Gastroesophageal sphincter (tissue), 4 donors: ENCODE results near the gene FZD7. TPM values are rescaled to one million over a fixed set of nuclear protein-coding genes. Genes with fewer than 3 reads are reported as not detected.

Source experiments
- ATAC-seq: fragments of 150-250 bp; one replicate; pipeline ENCODE4 v1.9.1; 2016; ENCODE audit warnings: mild to moderate bottlenecking, moderate library complexity
- H3K27ac ChIP-seq, 4 donors: fragments of 200-600 bp; sonication (generic) in 3 of 4; 1 replicate in 3 of 4; 2 replicates in 1 of 4; pipeline ENCODE4 v1.5.1; 2016 to 2019
- H3K27me3 ChIP-seq: fragments of 200-600 bp; sonication (generic); one replicate; pipeline ENCODE4 v1.5.1; 2019
- H3K36me3 ChIP-seq, 2 donors: fragments of 200-600 bp; sonication (generic); one replicate each; pipeline ENCODE4 v1.5.1; 2019; ENCODE audit warnings: control low read depth in 1 of 2
- H3K4me1 ChIP-seq, 3 donors: fragments of 200-600 bp; sonication (generic); 1 replicate in 2 of 3; 2 replicates in 1 of 3; pipeline ENCODE4 v1.5.1; 2016 to 2019; ENCODE audit warnings: control low read depth in 2 of 3
- H3K4me3 ChIP-seq, 2 donors: fragments of 200-600 bp; sonication (generic); one replicate each; pipeline ENCODE4 v1.5.1; 2019; ENCODE audit warnings: mild to moderate bottlenecking in 1 of 2, moderate library complexity in 1 of 2
- H3K9me3 ChIP-seq, 3 donors: fragments of 200-600 bp; sonication (generic); one replicate each; pipeline ENCODE4 v1.5.1; 2017 to 2019; ENCODE audit warnings: control low read depth in 2 of 3
- EP300 ChIP-seq: sonication (generic); formaldehyde crosslinking; IDR thresholded peaks from one replicate; pipeline ENCODE4 v1.6.1; 2017; ENCODE audit warnings: antibody characterized with exemption, mild to moderate bottlenecking
- POLR2A ChIP-seq, 2 donors: fragments of 450-650 bp; IDR thresholded peaks; one replicate each; pipeline ENCODE4 v1.6.1; 2017; ENCODE audit warnings: antibody characterized with exemption in 2 of 2, mild to moderate bottlenecking in 2 of 2, moderate library complexity in 1 of 2
- POLR2AphosphoS5 ChIP-seq: sonication (generic); formaldehyde crosslinking; IDR thresholded peaks from one replicate; pipeline ENCODE4 v1.6.1; 2017; ENCODE audit warnings: antibody characterized with exemption
- WGBS, 2 donors: methylation state at CpG; one replicate each; pipeline ENCODE4 v1.1.5; 2018; ENCODE audit warnings: low coverage in 1 of 2; 5-methylcytosine and 5-hydroxymethylcytosine counted together
- total RNA-seq, 4 donors: library from RNA; depleted of rRNA; stranded (reverse); fragments of >200 nt; gene quantifications; one replicate each; pipeline ENCODE4 v1.1.0, GENCODE V29; 2016
- TF ChIP-seq, protein P1 (sequence below), 4 experiments: fragments of 200-600 bp in 2 of 4; fragments of 450-650 bp in 2 of 4; sonication (generic) in 1 of 4; IDR thresholded peaks; one replicate each; pipeline ENCODE4 v1.5.1; 2017 to 2019; ENCODE audit warnings: antibody characterized with exemption in 4 of 4, mild to moderate bottlenecking in 2 of 4, moderate library complexity in 2 of 4

The FZD7 gene
- total RNA-seq, 4 donors from 2014 or later: 15.9 to 55.4 (median 39.0) TPM

DNA sequence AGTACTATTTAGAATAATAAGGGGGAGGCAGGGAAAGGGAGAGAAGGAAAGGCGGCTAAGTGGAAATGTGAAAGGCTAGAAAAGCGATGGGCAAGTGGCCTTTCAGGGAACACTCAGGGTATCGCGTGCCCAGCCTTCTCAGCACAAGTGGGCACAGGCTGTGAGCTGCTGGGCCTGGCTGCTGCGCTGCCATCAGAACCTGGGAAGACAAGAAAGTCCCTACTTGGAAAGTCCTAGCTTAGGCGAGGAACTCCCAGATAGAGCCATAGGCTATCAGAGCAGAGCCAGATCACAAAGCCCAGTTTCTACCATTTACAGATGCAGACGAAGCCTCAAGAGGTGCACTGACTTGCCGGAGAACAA, 9.8 kb upstream of the FZD7 start:
- Histone ChIP-seq H3K27ac (no peak overlapping the region), H3K4me1 (peaks cover 0 to 18% (median 12%) of the 10 kb centered on the region in 3 donors), H3K9me3 (no peaks in the 10 kb centered on the region), H3K4me3 (no peak overlapping the region), H3K36me3 (no peaks in the 10 kb centered on the region), H3K27me3 (no peaks in the 10 kb centered on the region)
- 92 to 100% methylated on average over 1 to 2 of the region's 8 CpGs for WGBS, 2 donors
- TF ChIP-seq, protein P1, sequence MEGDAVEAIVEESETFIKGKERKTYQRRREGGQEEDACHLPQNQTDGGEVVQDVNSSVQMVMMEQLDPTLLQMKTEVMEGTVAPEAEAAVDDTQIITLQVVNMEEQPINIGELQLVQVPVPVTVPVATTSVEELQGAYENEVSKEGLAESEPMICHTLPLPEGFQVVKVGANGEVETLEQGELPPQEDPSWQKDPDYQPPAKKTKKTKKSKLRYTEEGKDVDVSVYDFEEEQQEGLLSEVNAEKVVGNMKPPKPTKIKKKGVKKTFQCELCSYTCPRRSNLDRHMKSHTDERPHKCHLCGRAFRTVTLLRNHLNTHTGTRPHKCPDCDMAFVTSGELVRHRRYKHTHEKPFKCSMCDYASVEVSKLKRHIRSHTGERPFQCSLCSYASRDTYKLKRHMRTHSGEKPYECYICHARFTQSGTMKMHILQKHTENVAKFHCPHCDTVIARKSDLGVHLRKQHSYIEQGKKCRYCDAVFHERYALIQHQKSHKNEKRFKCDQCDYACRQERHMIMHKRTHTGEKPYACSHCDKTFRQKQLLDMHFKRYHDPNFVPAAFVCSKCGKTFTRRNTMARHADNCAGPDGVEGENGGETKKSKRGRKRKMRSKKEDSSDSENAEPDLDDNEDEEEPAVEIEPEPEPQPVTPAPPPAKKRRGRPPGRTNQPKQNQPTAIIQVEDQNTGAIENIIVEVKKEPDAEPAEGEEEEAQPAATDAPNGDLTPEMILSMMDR (IDR thresholded peaks at IDR 0.05): no peak
- no peak for TF ChIP-seq EP300
- no peak for TF ChIP-seq POLR2AphosphoS5
- TF ChIP-seq POLR2A (IDR thresholded peaks at IDR 0.05): no peak
- ATAC-seq: no peak

DNA sequence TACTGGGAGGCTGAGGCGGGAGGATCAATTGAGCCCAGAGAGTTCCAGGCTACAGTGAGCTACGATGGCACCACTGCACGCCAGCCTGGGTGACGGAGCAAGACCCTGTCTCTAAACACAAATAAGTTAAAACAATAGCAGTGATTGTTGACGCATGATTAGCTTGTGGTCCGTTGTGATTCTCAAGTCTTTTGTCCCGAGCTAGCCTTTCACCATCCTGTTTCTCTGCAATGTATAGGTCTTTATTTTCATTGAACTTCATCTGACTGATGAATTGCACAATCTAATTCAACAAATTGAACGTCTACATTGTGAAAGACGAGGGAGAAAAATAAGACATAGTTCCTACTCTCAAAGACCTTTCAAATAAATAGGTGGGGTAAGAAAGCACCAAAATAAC, 8.8 kb upstream of the FZD7 start:
- peaks cover 0 to 8% (median 5%) of the 10 kb centered on the region in 3 donors for H3K4me1 ChIP-seq
- TF ChIP-seq, protein P1 (IDR thresholded peaks at IDR 0.05): no peak
- TF ChIP-seq POLR2A (IDR thresholded peaks at IDR 0.05) (no peak), POLR2AphosphoS5 (no peak), EP300 (no peak)
- H3K4me3 ChIP-seq: no peak overlapping the region
- H3K27me3 ChIP-seq: no peaks in the 10 kb centered on the region
- H3K27ac ChIP-seq: no peak overlapping the region
- no peaks in the 10 kb centered on the region for H3K36me3 ChIP-seq
- ATAC-seq: no peak
- H3K9me3 ChIP-seq: no peaks in the 10 kb centered on the region
- 82 to 89% methylated on average over 6 to 8 of the region's 9 CpGs for WGBS, 2 donors

DNA sequence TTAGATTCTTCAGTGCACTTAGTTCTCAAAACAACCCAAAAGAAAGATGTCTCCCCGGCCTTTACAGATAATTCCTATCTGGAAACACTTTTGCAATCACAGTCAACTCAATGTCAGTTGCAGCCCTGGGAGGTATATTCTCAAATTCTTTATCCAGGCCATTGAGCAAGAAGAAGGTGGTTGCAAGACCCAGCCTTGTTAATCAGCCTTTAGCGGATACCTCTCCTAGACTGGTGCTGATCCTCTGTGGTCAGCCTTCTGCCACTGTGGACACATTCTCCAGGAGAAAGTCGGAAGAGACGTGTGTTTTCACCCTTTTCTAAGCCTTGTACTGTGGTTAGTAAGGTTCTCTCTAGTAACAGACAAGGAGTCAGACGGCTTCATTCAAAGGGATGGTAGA, 7.8 kb upstream of the FZD7 start:
- ATAC-seq: no peak
- H3K9me3 ChIP-seq: no peaks in the 10 kb centered on the region
- no peaks in the 10 kb centered on the region for H3K36me3 ChIP-seq
- no peaks in the 10 kb centered on the region for H3K27me3 ChIP-seq
- peaks cover 0 to 5% (median 0%) of the 10 kb centered on the region in 3 donors for H3K4me1 ChIP-seq
- TF ChIP-seq, protein P1 (IDR thresholded peaks at IDR 0.05): no peak
- no peak for TF ChIP-seq EP300
- TF ChIP-seq POLR2A (IDR thresholded peaks at IDR 0.05): no peak
- TF ChIP-seq POLR2AphosphoS5: no peak
- H3K4me3 ChIP-seq: no peak overlapping the region
- 98 to 100% methylated on average over 4 to 5 of the region's 5 CpGs for WGBS, 2 donors
- no peak overlapping the region for H3K27ac ChIP-seq

DNA sequence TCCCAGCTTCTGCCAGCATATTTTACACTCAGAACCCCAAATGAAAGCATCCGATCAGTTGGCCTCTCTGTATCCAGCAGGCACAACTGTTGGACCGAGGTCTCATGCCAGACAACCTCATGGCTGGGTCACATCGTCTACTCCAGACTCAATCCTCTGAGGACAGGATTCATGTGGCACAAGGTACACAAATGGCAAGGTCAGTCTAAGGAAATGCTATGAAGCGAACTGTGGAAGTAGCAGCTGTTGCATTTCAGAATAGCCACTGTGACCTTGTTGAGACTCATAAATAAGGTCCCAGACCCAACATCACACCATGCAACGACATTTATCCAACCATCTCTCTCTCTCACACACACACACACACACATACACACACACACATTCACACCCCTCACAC, 7.1 kb upstream of the FZD7 start:
- 78 to 94% methylated on average over 2 to 5 of the region's 5 CpGs for WGBS, 2 donors
- no peak overlapping the region for H3K27ac ChIP-seq
- H3K4me3 ChIP-seq: no peak overlapping the region
- peaks cover 0 to 11% (median under 1%) of the 10 kb centered on the region in 3 donors for H3K4me1 ChIP-seq
- TF ChIP-seq, protein P1 (IDR thresholded peaks at IDR 0.05): no peak
- TF ChIP-seq POLR2AphosphoS5: no peak
- TF ChIP-seq EP300: no peak
- no peak for TF ChIP-seq POLR2A (IDR thresholded peaks at IDR 0.05)
- H3K27me3 ChIP-seq: no peaks in the 10 kb centered on the region
- ATAC-seq: no peak
- no peaks in the 10 kb centered on the region for H3K9me3 ChIP-seq
- no peaks in the 10 kb centered on the region for H3K36me3 ChIP-seq

DNA sequence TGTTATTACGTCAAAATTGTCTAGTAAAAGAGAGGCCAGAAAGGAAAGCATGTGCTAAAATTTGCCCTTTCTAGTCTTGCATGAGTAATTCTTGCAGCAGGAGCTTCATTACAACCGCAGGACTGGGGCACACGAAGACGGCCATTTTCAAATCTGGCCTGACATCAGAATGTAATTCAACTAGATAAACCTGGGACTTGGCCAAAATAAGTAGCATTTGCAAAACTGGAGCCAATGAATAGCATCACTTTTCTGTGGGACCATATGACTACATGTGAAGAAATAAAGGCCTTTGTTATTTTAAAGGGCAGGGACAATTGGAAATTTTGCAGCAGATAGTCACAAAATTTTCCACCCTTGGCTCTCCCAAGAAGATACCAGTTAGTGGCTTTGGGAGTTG, 3.0 kb upstream of the FZD7 start:
- H3K4me3 ChIP-seq: no peak overlapping the region

More for the DNA sequence above, 3.0 kb upstream of the FZD7 start:
- Histone ChIP-seq H3K9me3 (no peaks in the 10 kb centered on the region), H3K27me3 (no peaks in the 10 kb centered on the region), H3K27ac (peak overlapping the region in 3 of 4 donors; percentile 23 to 99 (median 97)), H3K36me3 (no peaks in the 10 kb centered on the region), H3K4me1 (peaks cover 0 to 34% (median 10%) of the 10 kb centered on the region in 3 donors)
- no peak for TF ChIP-seq POLR2A (IDR thresholded peaks at IDR 0.05)
- no peak for TF ChIP-seq POLR2AphosphoS5
- TF ChIP-seq EP300: no peak
- TF ChIP-seq, protein P1 (IDR thresholded peaks at IDR 0.05): no peak
- ATAC-seq: no peak
- WGBS, 2 donors: 41 to 54% methylated on average over 4 of the region's 4 CpGs
